HG03175 (cell line): ENCODE measurements around the gene MPPED1.

Experiments used
- ATAC-seq: cut with Tn5 transposase; IDR thresholded peaks from one replicate; pipeline ENCODE4 v1.9.1; 2021; ENCODE audit warnings: mild to moderate bottlenecking, moderate library complexity; ENCODE audit not compliant: unreplicated experiment

Gene MPPED1

DNA sequence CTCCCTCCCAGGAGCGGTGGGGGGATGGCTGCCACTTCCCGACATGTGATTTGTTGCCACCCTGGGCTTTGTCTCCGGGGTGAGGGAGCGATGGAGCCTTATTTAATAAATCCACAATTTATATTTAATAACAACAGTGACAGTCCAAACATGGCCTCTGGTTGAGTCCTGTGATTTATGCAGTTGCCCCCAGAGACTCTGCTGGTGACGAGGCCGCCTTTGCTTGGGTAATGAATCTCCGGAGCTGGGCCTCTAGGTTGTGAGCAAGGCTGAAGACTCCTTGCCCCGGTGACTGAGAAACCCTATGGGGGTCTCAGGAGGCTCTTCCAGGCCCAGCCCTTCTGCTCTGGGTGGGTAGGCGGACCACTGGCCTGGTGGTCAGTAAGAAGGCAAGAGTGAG lies 16.7 kb downstream of the MPPED1 start:
- no peak for ATAC-seq

DNA sequence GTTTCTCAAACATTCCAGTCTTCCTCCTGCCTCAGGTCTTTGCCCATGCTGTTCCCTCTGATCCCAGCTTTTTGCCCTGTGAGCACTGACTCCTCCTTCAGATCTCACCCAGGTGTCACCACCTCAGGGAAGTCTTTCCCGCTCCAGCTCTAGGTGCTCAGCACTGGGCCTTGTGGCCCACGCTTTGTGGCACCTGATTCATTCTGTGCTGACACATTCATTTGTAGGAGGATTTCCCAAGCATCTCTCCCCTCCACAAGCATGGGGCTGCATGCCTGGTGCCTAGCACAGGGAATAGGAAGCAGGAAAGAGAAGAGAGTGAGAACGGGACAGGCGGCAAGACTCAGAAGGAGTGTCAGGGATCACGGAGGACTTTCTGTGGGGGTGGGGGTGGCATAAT lies 17.6 kb downstream of the MPPED1 start:
- ATAC-seq = no peak

DNA sequence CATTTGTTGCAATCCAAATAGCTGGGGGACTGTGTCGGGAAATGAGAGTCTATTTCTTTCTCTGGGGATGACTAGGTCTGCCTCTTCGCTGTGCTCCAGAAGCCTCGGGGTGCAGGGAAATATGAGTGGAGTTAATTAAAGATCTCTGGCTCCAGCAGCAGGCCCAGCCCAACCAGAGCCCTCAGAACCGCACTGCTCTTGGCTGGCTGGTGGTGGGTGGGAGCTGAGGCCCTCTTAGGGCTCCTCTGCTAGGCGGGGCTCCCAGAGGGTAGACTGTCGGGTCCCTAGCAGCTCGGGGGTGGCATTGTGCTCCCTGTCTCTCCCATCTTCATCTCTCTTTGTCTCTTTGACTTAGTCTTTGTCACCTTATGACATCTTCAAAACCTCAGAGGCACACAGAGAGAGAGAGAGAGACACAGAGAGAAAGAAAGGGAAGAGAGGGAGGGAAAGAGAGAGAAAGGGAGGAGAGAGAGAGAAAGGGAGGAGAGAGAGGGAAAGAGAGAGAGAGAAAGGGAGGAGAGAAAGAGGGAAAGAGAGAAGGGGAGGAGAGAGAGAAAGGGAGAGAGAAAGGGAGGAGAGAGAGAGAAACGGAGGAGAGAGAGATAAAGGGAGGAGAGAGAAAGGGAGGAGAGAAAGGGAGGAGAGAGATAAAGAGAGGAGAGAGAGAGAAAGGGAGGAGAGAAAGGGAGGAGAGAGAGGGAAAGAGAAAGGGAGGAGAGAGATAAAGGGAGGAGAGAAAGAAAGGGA lies 20.2 kb downstream of the MPPED1 start:
- ATAC-seq = no peak

DNA sequence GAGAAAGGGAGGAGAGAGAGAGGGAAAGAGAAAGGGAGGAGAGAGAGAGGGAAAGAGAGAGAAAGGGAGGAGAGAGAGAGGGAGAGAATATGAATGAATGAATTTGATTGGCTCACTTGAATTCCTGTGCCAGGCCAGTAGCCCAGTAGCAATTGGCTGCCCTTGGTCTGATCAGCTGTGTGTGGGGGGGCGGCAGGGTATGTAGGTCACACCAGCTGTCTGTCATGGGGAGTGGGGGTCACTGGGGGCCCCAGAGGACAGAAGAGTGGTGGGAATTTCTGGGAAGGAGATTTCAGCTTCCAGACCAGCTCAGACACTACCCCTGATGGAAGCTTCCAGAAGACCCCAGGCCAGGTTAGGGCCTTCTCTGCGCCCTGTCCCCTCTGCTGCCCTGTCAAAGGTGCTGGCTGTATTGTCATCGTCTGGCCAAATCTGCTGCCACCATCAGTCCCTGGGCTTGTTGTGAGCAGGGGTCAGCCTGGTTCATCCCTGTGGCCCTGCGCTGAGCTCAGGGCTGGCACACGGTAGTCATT lies 21.1 kb downstream of the MPPED1 start:
- ATAC-seq = no peak

DNA sequence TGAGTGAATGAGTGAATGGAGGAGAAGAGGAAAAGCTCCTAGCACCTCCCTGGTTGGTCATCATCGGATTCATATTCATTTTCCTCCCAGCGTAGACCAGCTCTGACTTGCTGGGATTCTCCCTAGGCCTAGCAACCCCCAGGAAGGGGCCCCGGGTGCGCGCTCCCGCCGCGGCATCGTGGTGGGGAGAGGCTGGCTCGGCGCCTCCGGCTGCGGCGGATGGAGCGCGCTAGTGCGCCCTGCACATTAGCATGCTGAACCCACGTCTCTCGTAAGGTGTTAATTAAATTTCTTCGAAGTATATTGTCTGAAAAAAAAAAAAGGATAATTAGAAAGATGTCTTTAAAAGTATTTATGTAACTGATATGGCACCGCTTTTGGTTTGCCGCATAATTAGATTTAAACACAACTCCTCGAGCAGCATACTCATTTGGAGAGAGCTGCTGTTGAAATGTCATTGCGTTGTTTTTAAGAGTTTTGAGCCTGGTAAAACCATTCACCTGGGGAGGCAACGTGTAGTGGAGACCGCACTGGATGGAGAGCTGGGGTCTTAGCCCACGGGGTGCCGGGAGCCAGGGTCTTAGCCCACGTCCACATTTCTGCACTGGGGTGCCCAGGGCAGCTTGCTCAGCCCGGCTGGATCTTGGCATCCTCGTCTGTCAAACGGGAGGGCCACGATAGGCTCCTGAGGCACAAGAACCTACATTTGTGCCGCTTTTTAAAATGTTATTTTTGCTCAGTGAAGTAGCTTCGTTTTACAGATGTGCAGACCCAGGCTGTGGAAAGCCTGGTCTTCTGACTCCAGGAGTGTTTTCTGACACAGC lies 21.8 kb downstream of the MPPED1 start:
- ATAC-seq = no peak

DNA sequence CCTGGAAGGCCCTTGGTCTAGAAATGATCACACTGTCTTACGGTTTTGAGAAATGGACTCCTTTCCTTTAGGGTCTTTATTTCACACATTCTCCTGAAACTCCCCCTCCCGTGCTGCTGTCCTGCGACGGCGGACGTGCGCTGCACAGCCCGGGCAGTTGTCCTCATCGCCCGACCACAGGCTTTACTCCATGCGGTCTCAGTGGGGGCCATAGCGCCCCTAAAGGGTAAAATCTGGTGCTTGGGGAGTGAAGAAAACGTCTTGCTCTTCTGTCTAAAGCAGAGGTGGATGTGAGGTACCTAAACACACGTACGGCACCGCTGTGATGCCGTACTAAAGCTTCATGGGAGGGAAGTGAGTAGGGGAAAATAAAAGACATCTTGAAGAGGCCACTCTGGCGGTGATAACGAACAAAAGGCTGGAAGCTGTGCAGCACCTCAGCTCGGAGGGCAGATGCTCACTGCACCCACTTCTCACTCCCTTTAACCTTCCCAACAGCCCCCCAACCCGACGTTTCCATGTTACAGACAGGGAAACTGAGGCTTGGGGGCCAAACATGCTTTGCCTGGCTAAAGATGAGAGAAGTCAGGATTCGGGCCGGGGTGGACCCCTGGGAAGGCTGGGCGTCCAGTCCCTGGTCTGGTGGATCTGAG lies 22.6 kb downstream of the MPPED1 start:
- ATAC-seq = no peak

DNA sequence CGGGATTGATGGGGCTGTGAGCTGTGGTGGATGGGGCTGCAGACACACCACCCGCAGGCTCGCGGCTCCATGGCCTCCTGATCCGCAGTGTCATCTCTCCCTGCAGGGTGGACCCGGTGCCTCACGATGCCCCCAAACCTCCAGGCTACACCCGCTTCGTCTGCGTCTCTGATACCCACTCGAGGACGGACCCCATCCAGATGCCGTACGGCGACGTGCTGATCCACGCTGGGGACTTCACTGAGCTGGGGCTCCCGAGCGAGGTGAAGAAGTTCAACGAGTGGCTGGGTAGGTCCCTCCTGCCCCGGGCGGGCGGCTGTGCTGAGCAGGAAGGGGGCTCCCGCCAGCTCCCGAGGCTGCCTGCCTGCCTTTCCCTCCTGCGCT lies 23.1 kb downstream of the MPPED1 start:
- no peak for ATAC-seq

DNA sequence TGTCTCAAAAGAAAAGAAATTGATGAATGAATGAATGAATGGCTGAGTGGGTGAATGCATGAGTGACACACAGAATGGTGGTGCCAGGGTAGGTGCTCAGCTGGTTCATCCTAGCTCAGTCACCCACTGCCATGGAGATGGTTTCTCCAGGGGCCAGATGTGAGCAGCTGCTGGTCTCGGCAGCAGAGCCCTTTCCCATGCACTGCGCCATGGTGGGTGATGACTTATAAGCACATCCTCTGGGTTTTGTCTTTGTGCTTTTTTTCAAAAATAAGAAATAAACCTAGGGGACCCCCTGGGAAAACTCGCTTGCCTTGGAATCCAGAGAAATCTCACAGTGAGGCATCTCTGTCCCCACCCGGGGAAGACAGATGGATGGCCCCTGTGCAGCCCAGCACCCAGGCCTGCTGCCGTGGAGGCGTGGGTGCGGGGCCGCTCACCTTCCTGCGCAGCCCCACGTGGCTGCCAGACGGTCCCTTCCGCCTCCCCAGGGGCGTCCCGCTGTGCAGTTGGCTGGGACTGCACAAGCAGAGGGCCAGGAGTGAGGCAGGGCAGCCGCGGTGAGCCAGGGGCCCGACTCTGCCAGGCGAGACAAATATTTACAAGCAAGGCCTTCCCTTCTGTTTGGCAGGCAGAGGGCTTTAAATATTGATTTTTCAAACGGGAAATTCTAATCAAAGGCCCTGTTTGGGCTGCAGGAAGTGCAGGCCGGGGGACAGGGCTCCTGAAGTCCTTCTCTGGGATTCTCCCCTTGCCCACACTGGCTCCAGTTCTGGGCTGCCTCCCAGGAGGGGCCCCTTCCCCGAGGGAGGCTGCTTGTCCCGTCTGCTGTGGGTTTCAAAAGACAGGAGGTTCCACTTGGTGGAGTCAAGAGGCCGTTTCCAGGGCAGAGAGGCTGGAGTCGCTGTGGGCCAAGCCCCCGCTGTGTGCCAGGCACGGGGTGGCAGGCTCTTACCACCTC lies 24.3 kb downstream of the MPPED1 start:
- ATAC-seq = no peak

DNA sequence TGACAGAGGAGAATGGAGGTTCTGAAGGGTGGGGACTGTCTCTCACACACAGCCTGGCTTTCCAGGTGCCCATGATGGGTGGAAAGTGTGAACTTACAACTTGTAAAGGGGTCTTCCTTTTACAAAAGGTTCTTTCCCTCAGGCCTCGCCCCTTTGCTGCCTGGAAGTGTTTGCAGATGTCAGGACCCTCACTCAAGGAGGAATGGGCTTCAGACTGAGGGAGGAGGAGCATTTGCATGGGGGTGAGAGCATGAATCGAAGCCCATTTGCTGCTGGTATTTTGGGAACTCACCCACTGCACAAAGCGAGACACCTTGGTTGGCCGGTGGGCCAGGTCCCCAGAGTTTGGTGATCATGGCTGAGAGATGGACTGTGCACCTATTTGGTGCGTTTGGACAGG lies 25.1 kb downstream of the MPPED1 start:
- no peak for ATAC-seq

DNA sequence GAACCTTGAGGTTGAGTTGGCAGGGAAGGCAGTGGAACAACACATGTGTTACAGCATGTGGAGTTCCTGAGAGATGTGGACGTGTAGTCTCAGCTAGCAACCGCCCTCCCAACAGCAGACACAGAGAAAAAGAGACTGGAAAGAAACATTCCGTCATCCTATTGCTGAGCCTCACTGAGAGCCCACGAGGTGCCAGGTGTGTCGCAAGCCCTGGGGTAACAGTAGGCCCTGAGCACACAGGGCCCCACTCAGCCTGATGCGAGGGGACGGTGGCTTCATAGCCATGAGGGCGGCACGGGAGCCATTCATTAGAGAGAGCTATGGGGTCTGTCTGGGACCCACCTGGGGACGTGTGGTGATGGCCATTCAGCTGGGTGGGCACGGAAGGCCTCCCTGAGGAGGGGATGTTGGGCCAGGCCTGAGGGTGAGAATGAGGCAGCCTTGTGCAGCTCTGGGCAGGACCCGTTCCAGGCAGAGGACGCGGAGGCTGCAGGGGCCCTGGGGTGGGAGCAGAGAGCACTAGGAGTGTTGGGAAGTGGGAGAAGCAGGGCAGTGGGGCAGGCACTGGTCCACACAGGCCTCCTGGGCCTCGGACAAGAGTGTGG lies 26.2 kb downstream of the MPPED1 start:
- ATAC-seq = no peak

DNA sequence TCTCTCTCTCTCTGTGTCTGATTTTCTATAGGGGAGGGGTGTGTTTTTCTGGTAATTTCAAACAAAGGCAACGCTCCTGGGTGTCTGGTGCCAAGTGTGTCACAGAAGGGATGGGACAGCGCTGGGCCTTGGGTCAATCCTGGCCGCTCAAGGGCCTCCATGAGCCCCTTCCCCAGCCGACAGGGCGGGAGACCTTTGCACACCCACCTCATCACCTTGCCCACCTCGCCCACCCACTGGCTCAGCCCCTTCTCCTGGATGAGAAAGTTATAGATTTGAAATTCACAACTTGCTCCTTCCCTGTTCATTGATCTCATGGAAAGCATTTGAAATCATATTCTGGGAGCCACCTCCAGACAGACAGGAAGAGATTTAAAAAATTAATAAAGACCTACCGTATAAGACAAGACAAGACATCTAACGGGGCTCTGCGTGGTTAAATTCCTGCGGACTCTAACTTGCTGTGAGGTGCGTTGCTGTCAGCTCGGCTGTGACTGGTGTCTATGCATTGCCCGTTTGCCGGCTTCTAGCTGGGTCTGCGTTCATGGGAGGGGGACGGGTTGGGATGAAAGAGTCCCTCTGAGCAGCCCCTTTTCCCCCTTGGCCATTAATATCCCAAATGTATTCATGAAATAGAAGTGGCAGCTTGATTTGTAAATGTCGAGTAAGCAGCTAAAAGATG lies 27.0 kb downstream of the MPPED1 start:
- ATAC-seq = no peak

DNA sequence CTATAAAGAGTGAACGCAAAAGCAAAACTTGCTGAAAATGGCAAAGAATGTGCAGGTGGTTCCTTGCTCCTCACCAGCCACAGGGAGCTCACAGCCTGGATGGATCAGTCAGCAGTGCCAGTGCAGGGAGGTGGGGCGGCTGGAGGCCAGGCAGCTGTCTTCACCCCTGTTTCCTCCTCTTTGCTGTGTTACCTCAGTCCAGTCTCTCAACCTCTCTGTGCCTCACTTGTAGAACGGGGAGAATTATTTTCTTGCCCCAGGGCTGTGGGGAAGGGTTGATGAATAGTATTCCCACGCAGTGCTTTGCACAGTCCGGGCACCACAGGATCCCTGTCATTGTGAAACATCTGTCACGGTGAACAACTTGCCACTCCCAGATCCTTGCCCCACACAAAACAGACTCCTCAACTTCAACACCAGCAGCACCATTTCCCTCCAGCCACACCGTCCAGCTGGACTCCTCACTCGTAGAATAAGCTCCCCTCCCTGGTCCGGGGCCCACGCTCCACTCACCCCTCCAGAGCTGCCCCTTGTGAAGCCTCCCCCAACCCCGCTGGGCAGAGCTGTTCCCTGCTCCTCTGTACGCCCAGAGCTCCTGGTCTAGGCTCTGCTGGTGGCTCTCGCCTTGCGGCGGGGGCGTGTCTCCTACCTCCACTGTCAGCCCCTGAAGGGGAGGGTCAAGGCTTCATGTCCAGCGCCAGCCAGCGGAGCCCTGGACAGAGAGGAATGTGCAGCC lies 27.7 kb downstream of the MPPED1 start:
- ATAC-seq = no peak

DNA sequence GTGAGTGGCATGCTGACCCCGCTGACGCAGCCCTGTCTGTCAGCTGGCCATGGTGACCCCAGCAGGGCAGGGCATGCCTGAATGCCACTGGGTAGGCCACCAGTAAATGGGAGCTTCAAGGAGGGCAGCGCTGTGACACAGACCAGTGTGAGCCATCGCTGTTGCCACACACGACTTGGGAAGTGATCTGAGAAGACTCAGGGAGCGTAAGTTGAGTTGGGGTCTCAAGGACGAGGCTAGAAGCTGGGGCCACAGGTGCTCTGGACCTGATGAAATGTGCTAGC lies 28.2 kb downstream of the MPPED1 start:
- ATAC-seq = no peak

DNA sequence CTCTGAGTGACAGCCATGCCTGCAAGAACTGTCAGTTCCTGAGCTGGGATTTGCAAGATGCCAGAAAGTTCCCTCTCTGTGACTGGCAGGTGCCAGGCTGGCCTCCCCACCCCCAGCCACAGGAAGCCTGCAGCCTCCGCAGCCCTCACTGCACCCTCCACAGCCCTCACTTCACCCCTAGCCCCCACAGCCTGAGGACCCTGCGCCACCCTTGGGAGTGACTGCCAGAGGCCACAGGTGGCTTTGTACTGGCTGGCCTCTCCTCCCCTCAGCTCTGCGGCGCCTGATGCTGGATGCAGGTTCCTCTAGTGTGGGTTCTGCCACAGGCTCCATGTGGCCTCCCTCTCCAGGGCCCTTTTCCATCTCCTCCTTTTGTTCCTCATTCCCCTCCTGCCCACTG lies 28.7 kb downstream of the MPPED1 start:
- ATAC-seq = no peak

DNA sequence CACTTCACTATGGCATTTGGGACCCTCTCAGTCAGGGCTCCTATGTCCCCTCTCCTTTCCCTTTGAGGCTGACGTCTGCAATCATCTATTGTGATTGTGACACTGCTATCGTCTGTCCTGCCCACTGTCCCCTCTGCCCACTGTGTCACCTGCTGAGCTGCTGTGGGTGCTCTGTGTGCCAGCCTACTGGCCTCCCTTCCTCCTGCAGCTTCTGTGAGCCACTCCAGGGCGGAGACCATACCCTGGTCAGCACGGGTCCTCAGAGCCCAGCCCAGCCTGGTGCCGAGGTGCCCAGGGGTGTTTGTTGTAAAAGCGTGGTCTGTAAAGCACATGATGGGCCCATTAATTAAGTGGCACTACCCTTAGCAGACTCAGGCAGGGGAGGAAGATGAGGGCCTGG lies 29.4 kb downstream of the MPPED1 start:
- ATAC-seq = no peak

DNA sequence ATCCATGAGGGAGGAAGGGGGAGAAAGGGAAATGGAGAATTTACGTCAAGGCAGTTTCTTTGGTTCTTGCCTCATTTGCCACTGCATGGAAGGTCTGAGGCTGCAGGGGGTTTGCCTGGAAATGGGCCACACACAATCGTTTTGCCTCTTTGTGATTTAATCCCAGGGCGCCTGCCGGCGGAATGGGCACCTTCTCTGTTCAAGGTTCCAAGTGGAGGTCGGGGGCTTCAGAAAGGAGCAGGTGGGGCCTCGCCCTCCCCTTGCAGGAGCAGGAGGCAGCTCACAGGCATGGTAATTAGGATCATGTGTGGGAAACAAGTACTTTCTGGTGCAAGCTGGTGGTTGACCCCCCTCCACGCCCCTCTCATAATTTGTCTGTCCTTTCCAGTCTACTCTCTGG lies 29.9 kb downstream of the MPPED1 start:
- no peak for ATAC-seq

DNA sequence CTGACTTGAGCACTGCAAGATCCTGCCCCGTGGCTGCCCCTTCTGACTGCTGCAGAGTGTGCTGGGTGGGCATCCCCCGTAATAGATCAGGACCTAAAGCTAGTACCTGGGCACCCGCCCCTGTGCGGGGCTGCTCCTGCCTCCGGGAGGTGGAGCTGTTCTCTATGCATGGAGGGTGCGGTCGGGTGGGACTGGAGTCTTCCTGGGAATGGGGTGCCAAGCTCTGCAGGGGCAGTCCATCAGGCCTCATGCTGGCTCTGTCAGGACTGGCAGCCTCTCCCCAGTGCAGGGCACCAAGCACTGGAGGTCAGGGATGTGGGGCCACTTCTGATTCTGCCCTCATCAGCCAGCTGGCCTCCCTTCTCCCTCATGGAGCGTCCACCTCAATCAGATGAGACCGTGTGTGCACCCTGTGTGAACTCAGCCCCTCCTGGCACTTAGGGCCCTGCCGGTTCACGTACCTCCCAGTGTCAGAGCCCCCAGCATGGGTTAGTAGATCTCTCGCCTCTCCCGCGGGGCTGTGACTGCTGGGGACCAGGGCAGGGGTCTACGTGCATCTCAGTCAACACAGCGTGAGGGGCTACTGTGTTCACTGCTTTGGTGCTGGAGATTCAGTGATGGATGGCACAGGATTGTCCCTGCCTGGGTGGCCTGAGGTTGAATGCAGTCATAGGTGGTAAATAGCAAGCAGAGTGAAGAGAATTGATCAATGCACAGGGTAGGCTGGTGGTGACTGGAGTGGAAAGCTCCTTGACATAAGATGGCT lies 30.8 kb downstream of the MPPED1 start:
- ATAC-seq = no peak

DNA sequence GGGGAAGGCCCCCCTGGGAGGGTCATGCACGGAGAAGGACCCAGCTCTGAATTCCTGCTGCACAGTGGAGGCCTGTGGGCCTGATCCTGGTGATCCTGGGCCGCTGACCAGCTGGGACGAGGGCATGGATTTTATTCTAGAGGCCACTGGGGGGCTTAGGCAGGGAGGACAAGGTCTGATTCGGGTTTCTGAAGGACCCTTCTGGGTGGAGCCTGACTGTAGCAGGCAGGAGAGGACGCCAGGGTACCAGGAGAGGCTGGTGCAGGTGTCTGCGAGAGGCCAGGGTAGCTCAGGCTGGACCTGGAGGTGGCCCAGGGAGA lies 31.3 kb downstream of the MPPED1 start:
- ATAC-seq = no peak
